Measurements from ENCODE around the gene FERD3L. TPM values are rescaled to one million over a fixed set of nuclear protein-coding genes. Genes with fewer than 3 reads are reported as not detected.

Gene FERD3L
- total RNA-seq: not detected in 2 replicates

GRCh38 chr7:19144661-19145433 lies at the start of gene FERD3L:
Gene FERD3L, minus strand, starts transcription at chr7:19145421. Its CDS starts 59 bp downstream, at chr7:19145362.

GRCh38 chr7:19117091-19117869 lies 27.9 kb downstream of the FERD3L start, which contains the start of gene TWIST1:
Gene TWIST1, minus strand, starts transcription at chr7:19117636. Its CDS starts 315 bp downstream, at chr7:19117321.

Other genes starting within 250 kb of the FERD3L start
- gene TWIST1, start 27.8 kb downstream of the FERD3L start, total RNA-seq: 30.5 and 44.1 TPM in 2 replicates

Measured in smooth muscle cell of the pulmonary artery (primary cell).